ENCODE data around the gene ARHGAP42.

The ARHGAP42 gene

DNA sequence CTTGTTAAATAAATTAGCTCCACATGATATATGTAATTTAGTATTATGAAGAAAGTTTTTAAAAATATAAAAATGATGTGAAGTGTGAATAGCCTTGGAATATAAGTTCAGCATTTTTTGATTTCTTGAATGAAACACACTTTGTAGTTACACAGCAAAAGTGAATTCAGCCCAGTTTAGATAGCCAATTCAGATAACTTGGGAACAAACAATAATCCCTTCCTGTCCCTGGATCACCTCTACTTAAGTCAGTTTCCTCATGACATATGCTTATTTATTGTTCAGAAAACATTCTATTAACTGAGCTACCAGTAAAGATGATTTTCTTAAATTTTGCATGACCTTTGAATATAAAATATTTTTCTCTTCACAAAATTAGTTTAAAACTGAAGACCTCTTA lies 335.2 kb downstream of the ARHGAP42 start:
- DNase-seq (ENCODE audit: low read depth in 2 of 2) = no peak

DNA sequence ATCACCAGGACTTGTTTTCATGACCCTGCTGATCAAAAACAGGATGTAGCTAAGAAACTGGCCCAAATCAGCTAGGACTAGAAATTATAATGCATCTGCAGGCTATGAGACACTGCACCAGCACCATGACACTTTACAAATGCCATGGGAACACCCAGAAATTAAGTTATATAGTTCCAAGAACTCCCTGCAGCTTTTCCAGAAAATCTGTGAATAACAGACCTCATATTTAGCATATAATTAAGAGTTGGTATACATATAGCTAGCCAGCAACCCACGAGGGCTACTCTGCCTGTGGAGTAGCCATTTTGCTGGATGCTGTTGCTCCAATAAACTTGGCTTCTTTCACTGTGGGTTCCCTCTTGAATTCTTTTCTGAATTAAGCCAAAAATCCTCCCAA lies 341.6 kb downstream of the ARHGAP42 start:
- DNase-seq (ENCODE audit: low read depth in 2 of 2) = no peak

DNA sequence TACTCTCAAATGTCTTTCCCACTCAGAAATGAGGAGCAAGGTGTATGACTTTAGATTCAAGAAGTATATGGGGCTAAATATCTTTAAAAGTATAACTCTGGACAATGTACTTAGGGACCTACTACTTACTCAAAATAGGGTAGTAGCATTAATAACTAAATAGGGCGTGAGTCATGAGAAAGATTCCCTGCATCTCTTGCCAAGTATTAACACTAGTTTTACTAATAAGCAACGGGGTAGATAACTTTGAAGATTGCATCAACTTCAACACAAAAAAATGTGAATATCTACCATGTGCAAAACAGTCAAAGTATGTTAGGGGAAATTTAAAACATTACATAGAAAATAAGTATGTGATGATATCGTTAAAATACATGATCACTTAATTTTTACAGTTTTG lies 342.9 kb downstream of the ARHGAP42 start:
- no peak for DNase-seq (ENCODE audit: low read depth in 2 of 2)

DNA sequence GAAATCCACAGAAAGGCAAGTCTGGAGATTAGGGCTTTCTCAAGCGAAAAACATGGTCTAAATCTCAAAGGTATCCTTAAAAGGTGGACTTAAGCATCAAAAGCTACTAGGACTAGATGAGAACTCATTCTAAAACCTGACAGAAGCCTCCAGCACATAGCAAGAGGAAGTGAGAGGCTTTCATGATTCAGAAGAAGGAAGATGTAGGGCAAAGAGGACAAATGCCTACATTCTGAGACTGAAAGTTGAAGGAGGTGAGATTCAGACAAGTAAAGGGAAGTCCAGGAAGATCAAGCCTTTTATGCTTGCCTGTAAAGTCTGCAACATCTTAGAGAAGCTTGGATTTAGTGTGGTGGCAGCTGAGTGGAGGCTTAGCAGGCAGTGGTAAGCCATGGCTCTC lies 343.6 kb downstream of the ARHGAP42 start:
- DNase-seq (ENCODE audit: low read depth in 2 of 2) = no peak

DNA sequence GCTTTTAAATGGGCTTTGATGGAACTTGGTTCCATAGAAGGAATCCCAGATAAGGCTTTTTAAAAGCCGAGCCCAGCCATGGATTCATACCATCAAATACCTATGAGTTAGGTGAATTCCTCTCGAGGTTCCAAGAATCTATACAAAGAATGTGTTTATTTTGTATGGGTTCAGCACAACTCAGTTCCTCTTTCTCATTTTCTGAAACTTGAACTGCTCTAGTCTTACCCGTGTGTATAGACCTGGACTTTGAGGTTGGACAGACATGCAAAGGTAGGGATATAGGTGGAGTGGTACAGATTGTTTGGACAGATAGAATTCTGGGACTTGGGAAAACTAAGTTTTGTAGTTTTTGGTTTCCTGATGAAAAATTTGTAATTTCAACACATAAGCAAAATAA lies 344.6 kb downstream of the ARHGAP42 start:
- no peak for DNase-seq (ENCODE audit: low read depth in 2 of 2)

DNA sequence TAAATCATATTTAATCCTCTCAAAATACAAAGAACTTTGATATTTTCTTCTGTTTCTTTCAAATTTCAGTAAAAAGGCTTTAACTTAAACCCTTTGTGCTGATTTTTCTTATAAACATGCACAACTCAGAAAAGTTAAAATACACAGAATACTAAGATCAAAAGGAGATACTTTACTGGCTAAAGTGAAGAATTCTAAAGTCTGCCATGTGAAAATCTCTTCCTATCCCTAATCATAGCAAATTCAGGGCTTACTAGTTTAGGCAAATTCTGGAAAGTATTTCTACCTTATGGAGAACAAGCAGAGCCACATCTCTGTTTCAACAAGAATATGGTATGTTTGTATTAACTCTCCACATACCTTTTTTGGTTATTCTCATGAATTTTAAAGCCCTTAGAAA lies 345.9 kb downstream of the ARHGAP42 start:
- DNase-seq (ENCODE audit: low read depth in 2 of 2) = no peak

DNA sequence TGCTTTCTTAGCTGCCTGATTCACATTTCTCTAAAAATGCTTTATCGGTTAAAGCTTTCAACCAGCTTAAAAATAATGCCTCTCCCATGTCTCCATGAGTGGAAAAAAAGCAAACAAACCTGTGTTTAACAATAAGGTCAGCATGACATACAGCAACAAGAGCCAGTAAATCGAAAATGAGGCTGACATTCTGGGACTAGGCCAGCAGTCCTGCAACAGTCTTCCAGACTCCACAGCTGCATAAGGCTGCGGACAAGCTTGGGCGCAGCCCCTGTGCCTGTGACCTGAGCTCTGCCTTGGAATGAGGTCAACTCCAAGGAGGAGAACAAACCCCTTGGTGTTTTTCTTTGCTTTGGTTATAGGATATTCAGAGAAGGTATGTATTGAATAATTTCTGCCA lies 347.0 kb downstream of the ARHGAP42 start:
- no peak for DNase-seq (ENCODE audit: low read depth in 2 of 2)

DNA sequence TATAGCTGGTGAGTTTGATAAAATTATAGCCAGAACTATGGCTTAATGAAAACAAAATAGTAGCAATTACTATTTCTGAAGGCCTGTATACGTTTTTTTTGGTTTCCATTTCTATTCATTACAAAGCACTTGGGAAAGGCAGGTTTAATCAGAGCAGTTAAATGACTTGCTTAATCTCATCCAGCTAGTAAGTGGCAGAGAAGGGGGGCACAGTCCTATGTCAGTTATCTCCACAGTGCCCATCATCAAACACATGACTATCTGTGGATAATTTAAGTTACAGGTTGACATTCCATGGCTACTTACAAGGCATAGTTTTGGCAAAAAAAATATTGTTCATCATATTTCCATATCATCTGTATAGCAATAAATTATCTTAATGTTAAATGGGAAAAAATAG lies 348.8 kb downstream of the ARHGAP42 start:
- DNase-seq (ENCODE audit: low read depth in 2 of 2) = no peak
